ENCODE measurements around the gene PTPN1. TPM values are rescaled to one million over a fixed set of nuclear protein-coding genes. Genes with fewer than 3 reads are reported as not detected.

The PTPN1 gene
- total and polyA plus RNA-seq, 2 of the 13 experiments (the other 11 are each of a cell fraction or from before 2014, with no cell fraction given), result 17.7 to 37.2 TPM

GRCh38 chr20:50501972-50502745 lies 8.0 kb upstream of the PTPN1 start (continued):
- TF ChIP-seq NR2C2 (CRISPR knock-in tag; IDR thresholded peaks at IDR 0.05; ENCODE audit: borderline replicate concordance), result 0 out of 2 replicates have a peak, but pooled peaks have one; percentile 0

GRCh38 chr20:50504231-50504823 lies 5.9 kb upstream of the PTPN1 start:
- peak; percentile 37 for DNase-seq (ENCODE audit: low spot score)
- H3K9ac ChIP-seq (ENCODE audit: insufficient read depth, low read depth, low read length), result no peak overlapping the region
- POLR2A ChIA-PET, result no interaction called here
- WGBS (ENCODE audit: low lambda C conversion rate), result 45% methylated on average over 4 of the region's 4 CpGs
- BruUV-seq (replicated peaks), result no TSS peak
- no peaks in the 10 kb centered on the region for H4K20me1 ChIP-seq (ENCODE audit: insufficient read depth, low read length)
- no peak for ATAC-seq
- no peaks in the 10 kb centered on the region for H3K36me3 ChIP-seq (replicated peaks in 1 of 2; ENCODE audit: control insufficient read depth in 1 of 2, insufficient read depth in 2 of 2, low read length in 2 of 2)
- intact Hi-C loops (cut with micrococcal nuclease; ENCODE audit: unreplicated experiment) (no loop called here), in situ Hi-C loops (cut with HindIII; ENCODE audit: extremely low pct_ligation_motif_present, low pct_unique_long_range_greater_than_20kb) (no loop called here)
- no peak overlapping the region for H3K4me2 ChIP-seq (ENCODE audit: low read depth, low read length)
- H2AFZ ChIP-seq (ENCODE audit: low read length), result no peak overlapping the region
- H3K27me3 ChIP-seq (ENCODE audit: control insufficient read depth in 1 of 2, insufficient read depth in 2 of 2, low read length in 2 of 2), result no peaks in the 10 kb centered on the region
- no peak for FAIRE-seq
- no peaks in the 10 kb centered on the region for H3K79me2 ChIP-seq (ENCODE audit: insufficient read depth, low read length)
- H3K4me1 ChIP-seq (ENCODE audit: insufficient read depth, low read length), result peaks cover 46% of the 10 kb centered on the region
- CTCF ChIA-PET (ENCODE audit: low intra/inter-chr PET ratio, low total read pairs), result no interaction called here
- H3K4me3 ChIP-seq (replicated peaks in 1 of 3; ENCODE audit: insufficient read depth in 1 of 3, low read depth in 2 of 3, low read length in 3 of 3), result no peak overlapping the region
- H3K27ac ChIP-seq (ENCODE audit: extremely low read length, insufficient read depth, low read length), result no peak overlapping the region
- no peaks in the 10 kb centered on the region for H3K9me3 ChIP-seq (ENCODE audit: low read length)
- TF ChIP-seq CTCF (CRISPR knock-in tag; IDR thresholded peaks at IDR 0.05), result peak; percentile 44
- TF ChIP-seq SNAPC4 (CRISPR knock-in tag; IDR thresholded peaks at IDR 0.05), result no peak
- no peak for TF ChIP-seq ZNF280B (CRISPR knock-in tag; IDR thresholded peaks at IDR 0.05; ENCODE audit: borderline replicate concordance)
- TF ChIP-seq MLLT10 (CRISPR knock-in tag; IDR thresholded peaks at IDR 0.05), result no peak
- TF ChIP-seq STAG1 (CRISPR knock-in tag; IDR thresholded peaks at IDR 0.05), result peak; percentile 43
- no peak for TF ChIP-seq ZBTB7B (CRISPR knock-in tag; IDR thresholded peaks at IDR 0.05)
- TF ChIP-seq TP53 (CRISPR knock-in tag; conservative IDR thresholded peaks at IDR 0.05), result no peak
- TF ChIP-seq TSC22D2 (CRISPR knock-in tag; IDR thresholded peaks at IDR 0.05; ENCODE audit: borderline replicate concordance), result no peak
